Naive thymus-derived CD4-positive, alpha-beta T cell (primary cell): Measurements from ENCODE around the gene SPATA6L. TPM values are rescaled to one million over a fixed set of nuclear protein-coding genes. Genes with fewer than 3 reads are reported as not detected.

Experiments used
- ATAC-seq: fragments of 150-1000 bp; cut with Tn5 transposase; 2 replicates; pipeline ENCODE4 v1.10.0; 2021; ENCODE audit warnings: mild to moderate bottlenecking, moderate library complexity
- CTCF ChIA-PET: fragments of 350-600 bp; sonication (Branson Sonifier 250); formaldehyde crosslinking; loops from one replicate; lab custom pipeline; 2021; ENCODE audit warnings: antibody characterized with exemption; lab: Charles Lee
- POLR2A ChIA-PET: fragments of 350-600 bp; sonication (Branson Sonifier 250); formaldehyde crosslinking; loops from one replicate; lab custom pipeline; 2021; ENCODE audit warnings: antibody characterized with exemption, inconsistent platforms; lab: Charles Lee
- DNase-seq, 9 donors: peaks; one replicate each; pipeline versions ENCODE4 v3.0.0 to v3.0.0-alpha.2; 2020 to 2022; ENCODE audit warnings: mixed read lengths in 1 of 9
- H3K27ac ChIP-seq: one replicate; pipeline ENCODE4 v1.7.0; 2013; ENCODE audit warnings: mild to moderate bottlenecking, low read depth, low read length, moderate library complexity
- H3K27me3 ChIP-seq, 2 donors: one replicate each; pipeline ENCODE4 v1.7.0; 2013; ENCODE audit warnings: low read length in 2 of 2, mild to moderate bottlenecking in 2 of 2, moderate library complexity in 2 of 2; ENCODE audit not compliant: control insufficient read depth in 2 of 2, insufficient read depth in 2 of 2
- H3K36me3 ChIP-seq, 3 experiments: 1 replicate in 2 of 3; 2 replicates in 1 of 3; pipeline ENCODE4 v1.7.0; 2013; ENCODE audit warnings: low read length in 3 of 3, mild to moderate bottlenecking in 3 of 3, moderate library complexity in 1 of 3; ENCODE audit not compliant: insufficient read depth in 3 of 3, control insufficient read depth in 2 of 3
- H3K4me1 ChIP-seq, 2 donors: one replicate each; pipeline ENCODE4 v1.7.0; 2013; ENCODE audit warnings: low read length in 2 of 2, mild to moderate bottlenecking in 2 of 2, moderate library complexity in 1 of 2; ENCODE audit not compliant: control insufficient read depth in 2 of 2, insufficient read depth in 2 of 2
- H3K4me3 ChIP-seq: 2 replicates; pipeline ENCODE4 v1.7.0; 2013; ENCODE audit warnings: mild to moderate bottlenecking, low read length
- H3K9me3 ChIP-seq, 3 experiments: 1 replicate in 2 of 3; 2 replicates in 1 of 3; pipeline ENCODE4 v1.7.0; 2013; ENCODE audit warnings: low read length in 3 of 3; ENCODE audit not compliant: control insufficient read depth in 2 of 3
- H3K27ac Mint-ChIP-seq, 9 donors: one replicate each; pipeline ENCODE4 v1.8.0; 2020 to 2022; ENCODE audit warnings: mixed read lengths in 9 of 9, mild to moderate bottlenecking in 8 of 9, moderate library complexity in 5 of 9, inconsistent platforms in 2 of 9
- H3K27me3 Mint-ChIP-seq, 5 donors: one replicate each; pipeline ENCODE4 v1.8.0; 2021 to 2022; ENCODE audit warnings: mixed read lengths in 5 of 5, mild to moderate bottlenecking in 1 of 5
- H3K36me3 Mint-ChIP-seq, 5 donors: one replicate each; pipeline ENCODE4 v1.8.0; 2020 to 2022; ENCODE audit warnings: mixed read lengths in 5 of 5, mild to moderate bottlenecking in 3 of 5, inconsistent platforms in 1 of 5
- H3K4me1 Mint-ChIP-seq, 7 donors: one replicate each; pipeline ENCODE4 v1.8.0; 2020 to 2022; ENCODE audit warnings: mixed read lengths in 7 of 7, mild to moderate bottlenecking in 3 of 7, inconsistent platforms in 1 of 7
- H3K4me3 Mint-ChIP-seq, 10 donors: one replicate each; pipeline ENCODE4 v1.8.0; 2020 to 2022; ENCODE audit warnings: mild to moderate bottlenecking in 10 of 10, mixed read lengths in 10 of 10, moderate library complexity in 6 of 10, inconsistent platforms in 2 of 10
- H3K9me3 Mint-ChIP-seq, 11 donors: one replicate each; pipeline ENCODE4 v1.8.0; 2020 to 2022; ENCODE audit warnings: mixed read lengths in 11 of 11, mild to moderate bottlenecking in 4 of 11, inconsistent platforms in 1 of 11, moderate library complexity in 1 of 11
- intact Hi-C, 2 donors: fragments of 100-400 bp; cut with micrococcal nuclease; formaldehyde crosslinking; loops; one replicate each; pipeline ENCODE4 v1.15.1; 2023
- polyA plus RNA-seq, 2 donors: library from polyadenylated mRNA; unstranded; fragments of 300-500 nt; fragmentation: Illumina TruSeq; gene quantifications; one replicate each; pipeline ENCODE4 v1.2.3, GENCODE V29; 2021
- total RNA-seq, 6 experiments: library from RNA in 5 of 6; stranded (reverse) in 5 of 6; gene quantifications; 1 replicate in 5 of 6; 2 replicates in 1 of 6; pipeline ENCODE4 v1.2.3 and lab custom pipeline; 2021 to 2026

SPATA6L gene, protein sequence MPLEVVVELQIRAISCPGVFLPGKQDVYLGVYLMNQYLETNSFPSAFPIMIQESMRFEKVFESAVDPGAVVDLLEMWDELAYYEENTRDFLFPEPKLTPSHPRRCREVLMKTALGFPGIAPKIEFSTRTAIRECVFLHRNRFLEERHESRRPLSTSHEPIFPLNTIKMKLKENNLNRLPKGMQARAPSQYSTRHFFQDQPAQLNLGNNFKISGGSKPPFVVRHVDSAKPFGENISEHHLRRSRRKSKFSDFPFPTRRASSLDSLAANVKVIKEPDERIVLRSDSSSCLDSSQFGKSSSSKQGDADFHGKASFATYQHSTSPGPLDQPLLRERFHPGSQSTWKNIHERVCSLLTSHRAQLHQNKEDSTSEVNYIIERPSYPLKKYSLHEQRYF
- 1 to 10 TPM in 4 of 5 experiments, under 1 TPM in 1; 0.89 to 9.2 (median 5.6) TPM for total RNA-seq
- polyA plus RNA-seq: under 1 TPM; 0.40 to 0.68 TPM
- 7.7 reads per million, percentile 31 among the genes with 10 or more reads in this experiment for total RNA-seq (lab: John Stamatoyannopoulos, UW)

DNA sequence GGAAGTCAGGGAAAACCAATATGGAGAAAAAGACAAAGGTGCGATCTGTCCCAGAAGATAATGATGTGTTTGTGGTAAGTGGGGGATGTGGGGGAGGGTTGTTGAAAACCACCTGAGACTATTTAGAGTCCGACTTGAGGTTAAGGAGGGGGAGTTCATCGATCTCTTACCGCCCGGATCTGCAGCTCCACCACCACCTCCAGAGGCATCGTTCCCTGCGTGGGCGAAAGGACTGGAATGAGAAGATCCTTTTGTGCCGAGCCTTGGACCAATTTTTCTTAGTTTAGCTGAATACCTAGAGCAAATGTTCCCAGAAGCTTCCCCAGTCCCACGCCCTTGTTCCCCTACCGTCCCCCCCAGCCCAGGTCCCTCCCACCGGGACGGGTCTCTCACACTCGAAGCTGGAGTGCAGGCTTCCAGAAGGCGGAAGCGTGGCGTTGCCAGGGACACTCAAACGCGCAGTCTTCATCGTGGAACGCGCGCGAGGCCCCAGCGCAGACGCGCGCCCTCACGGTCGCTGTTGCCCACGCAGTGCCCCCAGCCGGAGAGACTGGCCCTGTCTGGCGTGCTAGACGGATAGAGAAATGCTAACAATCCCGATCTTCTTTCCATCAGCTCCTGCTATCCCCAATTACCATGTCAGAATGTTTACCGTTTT, at the start of gene SPATA6L:
Gene SPATA6L (minus strand): TSS at position 439 of the 658 bp plus-strand sequence. CDS start 230 bp downstream, at position 209.
- no peaks in the 10 kb centered on the region for H3K36me3 ChIP-seq
- H3K4me3 Mint-ChIP-seq: peak within 1 kb of the TSS; percentile 85 to 98 (median 92)
- ChIA-PET CTCF (interaction anchor here (0.6 to 1.6 kb wide), 8 partner anchors 9 to 1143 kb away, joined by 3 to 6 read pairs (median 3); partner anchors contain the start of gene CDC37L1), POLR2A (interaction anchor here (0.9 to 8.8 kb wide), 16 partner anchors 10 to 1139 kb away, joined by 3 to 120 read pairs (median 6); partner anchors contain the start of genes AK3, CDC37L1, RCL1 and RFX3)
- H3K9me3 ChIP-seq: no peaks in the 10 kb centered on the region
- peak; percentile 22 to 47 (median 37) for DNase-seq
- peaks cover 0 to 8% (median 0%) of the 10 kb centered on the region in 5 donors for H3K36me3 Mint-ChIP-seq
- H3K27me3 Mint-ChIP-seq: peaks cover 0 to 5% (median 0%) of the 10 kb centered on the region in 5 donors
- H3K27ac Mint-ChIP-seq: peak within 1 kb of the TSS; percentile 58 to 96 (median 95)
- H3K4me1 Mint-ChIP-seq: peaks cover 49 to 86% (median 78%) of the 10 kb centered on the region in 7 donors
- no peaks in the 10 kb centered on the region for H3K27me3 ChIP-seq
- ATAC-seq: peak; percentile 51
- H3K4me3 ChIP-seq: peak within 1 kb of the TSS; percentile 60
- H3K4me1 ChIP-seq: peaks cover 21 to 61% of the 10 kb centered on the region in 2 donors
- intact Hi-C loops: loop anchor here (1.0 to 10.0 kb wide), 7 partner anchors 21 to 1749 kb away; partner anchors contain the start of genes ERMP1 (in 1 of the 2), RLN1 (in 1 of the 2) and UHRF2 (in 1 of the 2)
- peak within 1 kb of the TSS; percentile 78 for H3K27ac ChIP-seq
- peaks cover 0 to 2% (median 0%) of the 10 kb centered on the region in 11 donors for H3K9me3 Mint-ChIP-seq

DNA sequence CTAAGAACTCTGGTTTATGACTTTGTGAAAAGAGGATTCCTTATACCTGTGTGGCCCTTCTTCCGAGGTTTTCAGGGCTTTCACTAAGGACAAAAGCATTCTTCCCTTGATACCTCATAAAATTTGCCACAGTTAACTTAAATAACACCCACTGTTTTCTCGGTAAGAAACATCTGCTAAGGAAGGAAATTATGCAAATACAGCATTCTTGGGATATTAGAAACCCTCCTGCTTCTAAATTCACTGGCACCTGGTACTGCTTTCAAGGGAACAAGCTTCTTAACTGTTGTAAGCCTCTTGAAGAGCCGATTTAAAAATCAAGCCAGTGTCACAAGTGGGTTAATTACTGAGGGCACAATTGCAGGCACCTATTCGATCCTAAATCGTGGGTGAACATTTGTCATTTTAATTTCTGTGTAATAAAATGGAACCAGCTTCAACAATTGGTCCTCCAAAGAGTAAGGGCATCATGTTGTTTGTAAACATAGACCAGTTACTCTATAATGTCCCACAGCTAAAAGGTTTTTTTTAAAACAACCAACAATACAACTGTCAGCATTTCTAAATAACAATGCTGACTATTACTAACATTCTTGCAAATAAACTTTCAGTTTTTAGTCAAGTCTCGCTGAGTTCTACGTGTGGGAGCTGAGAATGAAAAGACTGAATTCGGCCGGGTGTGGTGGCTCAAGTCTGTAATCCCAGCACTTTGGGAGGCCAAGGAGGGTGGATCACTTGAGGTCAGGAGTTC, 48.2 kb upstream of the SPATA6L start:
- ChIA-PET POLR2A (interaction anchor here (0.6 kb wide), 1 partner anchor 416 kb away, joined by 3 read pairs; no protein-coding TSS in a partner anchor), CTCF (interaction anchor here (1.0 kb wide), 1 partner anchor 31 kb away, joined by 3 read pairs; no protein-coding TSS in a partner anchor)
- Mint-ChIP-seq H3K36me3 (peaks cover 9 to 42% (median 23%) of the 10 kb centered on the region in 5 donors), H3K27ac (peak overlapping the region in 2 of 9 donors; percentile 11 to 22), H3K4me1 (peaks cover 0 to under 1% (median 0%) of the 10 kb centered on the region in 7 donors), H3K9me3 (peaks cover 0 to 5% (median 0%) of the 10 kb centered on the region in 11 donors), H3K27me3 (no peaks in the 10 kb centered on the region), H3K4me3 (no peak overlapping the region)
- Histone ChIP-seq H3K9me3 (no peaks in the 10 kb centered on the region), H3K27ac (no peak overlapping the region), H3K27me3 (no peaks in the 10 kb centered on the region), H3K4me1 (no peaks in the 10 kb centered on the region), H3K36me3 (peaks cover 0 to 53% (median 15%) of the 10 kb centered on the region in 3 experiments), H3K4me3 (no peak overlapping the region)
- no peak for ATAC-seq
- intact Hi-C loops: no loop called here
- no peak for DNase-seq

DNA sequence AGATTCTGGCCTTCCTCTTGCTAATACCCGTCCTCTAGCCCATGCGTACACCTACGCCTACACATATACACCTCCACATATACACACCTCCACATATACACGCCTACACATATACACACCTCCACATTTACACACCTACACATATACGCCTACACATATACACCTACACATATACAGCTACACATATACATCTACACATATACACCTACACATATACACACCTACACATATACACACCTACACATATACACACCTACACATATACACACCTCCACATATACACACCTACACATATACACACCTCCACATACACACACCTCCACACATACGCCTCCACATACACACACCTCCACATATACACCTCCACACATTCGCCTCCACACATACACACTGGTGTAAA, 47.6 kb upstream of the SPATA6L start:
- no peak for DNase-seq
- Mint-ChIP-seq H3K4me1 (peaks cover 0 to 3% (median 0%) of the 10 kb centered on the region in 7 donors), H3K4me3 (no peak overlapping the region), H3K27me3 (no peaks in the 10 kb centered on the region), H3K9me3 (peaks cover 0 to 5% (median 0%) of the 10 kb centered on the region in 11 donors), H3K36me3 (peaks cover 9 to 44% (median 27%) of the 10 kb centered on the region in 5 donors), H3K27ac (peak overlapping the region in 5 of 9 donors; percentile 4 to 29 (median 18))
- ATAC-seq: peak; percentile 44
- Histone ChIP-seq H3K27ac (no peak overlapping the region), H3K4me3 (no peak overlapping the region), H3K4me1 (no peaks in the 10 kb centered on the region), H3K9me3 (no peaks in the 10 kb centered on the region), H3K36me3 (peaks cover 0 to 50% (median 16%) of the 10 kb centered on the region in 3 experiments), H3K27me3 (no peaks in the 10 kb centered on the region)
- POLR2A ChIA-PET: no interaction called here
- CTCF ChIA-PET: interaction anchor here (1.2 kb wide), 1 partner anchor 27 kb away, joined by 3 read pairs; no protein-coding TSS in a partner anchor
- intact Hi-C loops: loop anchor here in 1 of 2 donors (2.0 kb wide), 1 partner anchor 19 kb away; no protein-coding TSS in a partner anchor

DNA sequence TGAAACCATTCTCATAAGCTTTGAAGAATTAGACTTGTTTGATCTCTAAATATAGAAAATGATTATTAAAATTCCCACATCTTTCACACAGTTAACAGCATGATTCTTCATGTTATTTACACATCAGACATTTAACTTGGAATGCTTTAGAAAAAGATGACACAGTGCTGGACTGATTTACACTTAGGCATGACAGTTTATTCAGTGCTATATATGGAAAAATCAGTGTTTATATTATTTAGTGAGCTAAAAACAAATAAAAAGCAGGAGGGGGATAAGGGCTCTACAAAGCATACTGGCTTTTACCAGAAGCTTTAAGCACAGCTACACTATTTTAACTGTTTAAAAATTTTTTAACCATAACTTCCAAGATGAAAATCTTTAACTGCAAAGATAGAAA, 43.1 kb upstream of the SPATA6L start:
- peak overlapping the region in 7 of 9 donors; percentile 13 to 75 (median 30) for H3K27ac Mint-ChIP-seq
- CTCF ChIA-PET: interaction anchor here (0.5 kb wide), 1 partner anchor 337 kb away, joined by 3 read pairs; no protein-coding TSS in a partner anchor
- intact Hi-C loops: no loop called here

DNA sequence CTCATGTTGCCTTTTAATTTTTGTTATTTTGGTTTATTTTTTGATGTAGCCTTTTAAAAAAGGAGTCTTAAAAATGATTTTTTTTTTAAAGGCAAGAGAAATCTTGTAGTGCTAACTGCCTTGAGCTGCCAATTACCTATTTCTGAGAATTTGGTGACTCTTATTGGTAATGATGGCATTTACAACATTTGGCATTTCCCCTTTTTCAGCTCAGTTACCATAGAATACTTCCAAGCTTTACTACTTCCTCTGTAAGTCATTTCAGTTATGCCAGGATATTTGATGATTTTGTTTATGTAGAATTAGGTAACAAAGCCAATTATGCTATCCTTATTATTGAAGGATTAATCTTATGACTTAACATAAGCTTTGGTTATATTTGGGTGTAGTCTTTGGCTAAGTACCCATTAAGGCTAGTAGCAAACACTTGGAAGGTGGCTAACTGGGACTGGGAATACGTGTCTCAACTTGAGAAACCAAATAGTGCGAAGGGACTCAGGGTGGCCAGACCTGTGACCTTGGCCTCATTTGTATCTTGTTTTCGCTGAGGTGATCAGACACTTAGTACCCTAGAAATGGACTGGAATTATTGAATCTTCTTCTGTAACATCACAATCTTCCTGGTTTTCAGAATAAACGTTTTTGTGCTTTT, 40.8 kb upstream of the SPATA6L start:
- POLR2A ChIA-PET: interaction anchor here (0.7 to 1.0 kb wide), 2 partner anchors 16 to 21 kb away, joined by 3 read pairs; no protein-coding TSS in a partner anchor
- Histone ChIP-seq H3K27me3 (no peaks in the 10 kb centered on the region), H3K4me1 (no peaks in the 10 kb centered on the region), H3K9me3 (no peaks in the 10 kb centered on the region), H3K4me3 (no peak overlapping the region), H3K36me3 (peaks cover 2 to 31% (median 4%) of the 10 kb centered on the region in 3 experiments), H3K27ac (no peak overlapping the region)
- Mint-ChIP-seq H3K27ac (peak overlapping the region in 6 of 9 donors; percentile 17 to 75 (median 44)), H3K4me1 (peaks cover 0 to 15% (median 7%) of the 10 kb centered on the region in 7 donors), H3K27me3 (no peaks in the 10 kb centered on the region), H3K9me3 (no peaks in the 10 kb centered on the region), H3K36me3 (peaks cover 5 to 46% (median 29%) of the 10 kb centered on the region in 5 donors), H3K4me3 (no peak overlapping the region)
- intact Hi-C loops: loop anchor here in 1 of 2 donors (2.0 kb wide), 1 partner anchor 16 kb away; no protein-coding TSS in a partner anchor
- no peak for ATAC-seq
- DNase-seq: no peak
- CTCF ChIA-PET: interaction anchor here (0.6 to 1.4 kb wide), 3 partner anchors 22 to 179 kb away, joined by 3 read pairs; no protein-coding TSS in a partner anchor

More for the DNA sequence above, 43.1 kb upstream of the SPATA6L start:
- Histone ChIP-seq H3K9me3 (no peaks in the 10 kb centered on the region), H3K36me3 (peaks cover 0 to 26% (median 4%) of the 10 kb centered on the region in 3 experiments), H3K4me3 (no peak overlapping the region), H3K4me1 (no peaks in the 10 kb centered on the region), H3K27ac (no peak overlapping the region), H3K27me3 (no peaks in the 10 kb centered on the region)
- Mint-ChIP-seq H3K36me3 (peaks cover 9 to 34% (median 29%) of the 10 kb centered on the region in 5 donors), H3K27me3 (no peaks in the 10 kb centered on the region), H3K4me3 (no peak overlapping the region), H3K9me3 (peaks cover 0 to 5% (median 0%) of the 10 kb centered on the region in 11 donors), H3K4me1 (peaks cover 0 to 14% (median 6%) of the 10 kb centered on the region in 7 donors)
- ATAC-seq (no peak), DNase-seq (no peak)
- POLR2A ChIA-PET: no interaction called here
